Right atrium auricular region (tissue), 2 donors: ENCODE results near the gene JAZF1. TPM values are rescaled to one million over a fixed set of nuclear protein-coding genes. Genes with fewer than 3 reads are reported as not detected.

Experiments used
- DNase-seq: peaks from one replicate; pipeline ENCODE4 v3.0.0-alpha.2; 2019; ENCODE audit warnings: low spot score
- H3K27ac ChIP-seq, 2 donors: fragments of 200-600 bp; sonication (generic); 1 replicate in 1 of 2; 2 replicates in 1 of 2; pipeline ENCODE4 v1.5.1; 2016 to 2019
- H3K27me3 ChIP-seq, 2 donors: fragments of 200-600 bp; sonication (generic); one replicate each; pipeline versions ENCODE4 v1.5.1 to v1.6.0; 2017 to 2019
- H3K36me3 ChIP-seq: fragments of 200-600 bp; sonication (generic); one replicate; pipeline ENCODE4 v1.5.1; 2016
- H3K4me1 ChIP-seq, 2 donors: fragments of 200-600 bp; sonication (generic); one replicate each; pipeline versions ENCODE4 v1.5.1 to v1.6.0; 2017 to 2019
- H3K4me3 ChIP-seq, 2 donors: fragments of 200-600 bp; sonication (generic); 1 replicate in 1 of 2; 2 replicates in 1 of 2; pipeline ENCODE4 v1.5.1; 2017 to 2019; ENCODE audit warnings: mild to moderate bottlenecking in 1 of 2, moderate library complexity in 1 of 2
- H3K9me3 ChIP-seq, 2 donors: fragments of 200-600 bp; sonication (generic); one replicate each; pipeline ENCODE4 v1.5.1; 2019
- total RNA-seq, 2 donors: library from RNA; depleted of rRNA; stranded (reverse); fragments of >200 nt; gene quantifications; one replicate each; pipeline ENCODE4 v1.1.0, GENCODE V29; 2016
- TF ChIP-seq, protein P1 (sequence below), 2 donors: fragments of 200-600 bp; sonication (generic); IDR thresholded peaks; one replicate each; pipeline ENCODE4 v1.5.1; 2019; ENCODE audit warnings: antibody characterized with exemption in 2 of 2

Gene JAZF1
- total RNA-seq, 2 donors from 2014 or later = 13.2 to 18.5 TPM

DNA sequence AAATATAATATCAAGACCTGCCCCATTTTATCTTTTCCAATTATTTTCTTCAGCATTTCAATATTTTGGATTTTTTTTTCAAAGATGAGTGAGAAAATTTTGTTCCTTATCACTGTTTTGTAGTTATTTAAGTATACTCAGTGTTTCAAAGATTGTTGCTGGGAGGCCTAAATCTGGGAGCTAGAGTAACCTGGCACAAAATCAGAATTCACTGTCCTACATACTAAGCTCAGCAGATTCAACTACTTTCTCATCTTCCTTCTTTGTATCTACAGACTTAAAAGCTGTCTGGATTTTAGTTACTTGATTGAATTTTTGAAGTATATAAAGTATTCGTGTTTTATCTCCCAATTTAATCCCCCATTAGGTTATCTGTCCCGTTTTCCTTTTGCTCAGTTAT, 354.7 kb downstream of the JAZF1 start:
- DNase-seq = no peak
- TF ChIP-seq, protein P1, sequence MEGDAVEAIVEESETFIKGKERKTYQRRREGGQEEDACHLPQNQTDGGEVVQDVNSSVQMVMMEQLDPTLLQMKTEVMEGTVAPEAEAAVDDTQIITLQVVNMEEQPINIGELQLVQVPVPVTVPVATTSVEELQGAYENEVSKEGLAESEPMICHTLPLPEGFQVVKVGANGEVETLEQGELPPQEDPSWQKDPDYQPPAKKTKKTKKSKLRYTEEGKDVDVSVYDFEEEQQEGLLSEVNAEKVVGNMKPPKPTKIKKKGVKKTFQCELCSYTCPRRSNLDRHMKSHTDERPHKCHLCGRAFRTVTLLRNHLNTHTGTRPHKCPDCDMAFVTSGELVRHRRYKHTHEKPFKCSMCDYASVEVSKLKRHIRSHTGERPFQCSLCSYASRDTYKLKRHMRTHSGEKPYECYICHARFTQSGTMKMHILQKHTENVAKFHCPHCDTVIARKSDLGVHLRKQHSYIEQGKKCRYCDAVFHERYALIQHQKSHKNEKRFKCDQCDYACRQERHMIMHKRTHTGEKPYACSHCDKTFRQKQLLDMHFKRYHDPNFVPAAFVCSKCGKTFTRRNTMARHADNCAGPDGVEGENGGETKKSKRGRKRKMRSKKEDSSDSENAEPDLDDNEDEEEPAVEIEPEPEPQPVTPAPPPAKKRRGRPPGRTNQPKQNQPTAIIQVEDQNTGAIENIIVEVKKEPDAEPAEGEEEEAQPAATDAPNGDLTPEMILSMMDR (IDR thresholded peaks at IDR 0.05) = no peak
- Histone ChIP-seq H3K9me3 (no peaks in the 10 kb centered on the region), H3K27me3 (no peaks in the 10 kb centered on the region), H3K36me3 (peaks cover 17% of the 10 kb centered on the region), H3K4me3 (no peak overlapping the region), H3K27ac (peak overlapping the region in 1 of 2 donors; percentile 52), H3K4me1 (peaks cover 0 to 13% of the 10 kb centered on the region in 2 donors)

- Histone ChIP-seq H3K27ac (no peak overlapping the region), H3K9me3 (no peaks in the 10 kb centered on the region), H3K4me3 (no peak overlapping the region), H3K36me3 (peaks cover 9% of the 10 kb centered on the region), H3K27me3 (no peaks in the 10 kb centered on the region), H3K4me1 (peaks cover 0 to 13% of the 10 kb centered on the region in 2 donors)
- DNase-seq = no peak
- TF ChIP-seq, protein P1 (IDR thresholded peaks at IDR 0.05) = no peak
These were observed 358.4 kb downstream of the JAZF1 start for GRCh38 chr7:27822245-27822644.

- TF ChIP-seq, protein P1 (IDR thresholded peaks at IDR 0.05) = no peak
- no peaks in the 10 kb centered on the region for H3K9me3 ChIP-seq
- no peak overlapping the region for H3K27ac ChIP-seq
- H3K4me1 ChIP-seq = peaks cover 0 to 15% of the 10 kb centered on the region in 2 donors
- no peaks in the 10 kb centered on the region for H3K27me3 ChIP-seq
- no peak for DNase-seq
- H3K36me3 ChIP-seq = peaks cover 15% of the 10 kb centered on the region
- H3K4me3 ChIP-seq = no peak overlapping the region
These were observed 367.9 kb downstream of the JAZF1 start for GRCh38 chr7:27812706-27813105.

GRCh38 chr7:27810186-27810585, 370.4 kb downstream of the JAZF1 start:
- no peak overlapping the region for H3K27ac ChIP-seq
- no peaks in the 10 kb centered on the region for H3K36me3 ChIP-seq
- no peaks in the 10 kb centered on the region for H3K27me3 ChIP-seq
- DNase-seq = no peak
- H3K9me3 ChIP-seq = no peaks in the 10 kb centered on the region
- H3K4me3 ChIP-seq = no peak overlapping the region
- TF ChIP-seq, protein P1 (IDR thresholded peaks at IDR 0.05) = no peak
- H3K4me1 ChIP-seq = peaks cover 0 to 15% of the 10 kb centered on the region in 2 donors

- DNase-seq = no peak
- H3K4me3 ChIP-seq = no peak overlapping the region
- TF ChIP-seq, protein P1 (IDR thresholded peaks at IDR 0.05) = no peak
- peak overlapping the region; percentile 10 to 66 for H3K27ac ChIP-seq
- H3K4me1 ChIP-seq = peaks cover 0 to 9% of the 10 kb centered on the region in 2 donors
- H3K9me3 ChIP-seq = no peaks in the 10 kb centered on the region
- no peaks in the 10 kb centered on the region for H3K27me3 ChIP-seq
- H3K36me3 ChIP-seq = no peaks in the 10 kb centered on the region
These were observed 372.0 kb downstream of the JAZF1 start for GRCh38 chr7:27808626-27809025.

DNA sequence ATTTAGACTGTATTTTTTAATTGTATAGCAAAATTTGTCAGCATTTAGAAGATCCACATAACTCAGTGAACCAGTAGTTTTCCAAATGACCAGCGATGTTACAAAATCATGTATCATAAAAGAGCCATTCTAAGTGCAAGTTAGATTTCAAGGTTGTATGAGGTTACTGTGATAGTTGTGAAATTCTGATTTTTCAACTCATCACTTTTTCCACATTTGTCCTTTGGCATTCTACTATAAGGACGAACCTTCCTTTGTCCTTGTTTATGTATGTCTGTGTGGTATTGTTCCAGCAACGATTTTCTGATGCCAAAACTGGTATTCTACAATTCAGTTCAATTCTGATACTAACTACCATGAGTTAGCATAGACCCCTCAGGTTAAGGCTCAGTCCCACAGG, 376.5 kb downstream of the JAZF1 start:
- Histone ChIP-seq H3K4me1 (peaks cover 0 to 9% of the 10 kb centered on the region in 2 donors), H3K4me3 (no peak overlapping the region), H3K9me3 (no peaks in the 10 kb centered on the region), H3K27ac (no peak overlapping the region), H3K36me3 (peaks cover 5% of the 10 kb centered on the region), H3K27me3 (no peaks in the 10 kb centered on the region)
- no peak for DNase-seq
- TF ChIP-seq, protein P1 (IDR thresholded peaks at IDR 0.05) = no peak
